ENCODE results near the gene NUP50. TPM values are rescaled to one million over a fixed set of nuclear protein-coding genes. Genes with fewer than 3 reads are reported as not detected.

The NUP50 gene
- total RNA-seq, 1 experiment from 2014 or later = 134 TPM

- Histone ChIP-seq H3K4ac (ENCODE audit: low read depth, low read length) (no peak overlapping the region), H3K23me2 (ENCODE audit: insufficient read length, low read depth, low read length, poor library complexity, severe bottlenecking) (no peaks in the 10 kb centered on the region), H3K4me1 (ENCODE audit: insufficient read depth, low read length) (no peaks in the 10 kb centered on the region), H3K9me3 (ENCODE audit: control insufficient read depth, low read depth, low read length) (no peaks in the 10 kb centered on the region), H2AK5ac (ENCODE audit: insufficient read length, low read length) (no peak overlapping the region), H3K27me3 (ENCODE audit: insufficient read depth, low read length) (no peaks in the 10 kb centered on the region), H3K79me2 (ENCODE audit: insufficient read depth, low read length) (no peaks in the 10 kb centered on the region), H3K23ac (ENCODE audit: insufficient read length, low read depth, low read length) (no peak overlapping the region), H3K14ac (ENCODE audit: insufficient read depth, low read length) (no peak overlapping the region; the same call in 1 of the 2 replicates), H4K20me1 (ENCODE audit: control insufficient read depth, insufficient read depth, insufficient read length) (peaks cover 4% of the 10 kb centered on the region), H3K18ac (ENCODE audit: insufficient read length, low read depth, low read length) (no peak overlapping the region), H2BK12ac (ENCODE audit: insufficient read length, low read depth, low read length) (no peak overlapping the region), H4K91ac (ENCODE audit: insufficient read length, low read depth, low read length) (no peak overlapping the region), H3K9ac (ENCODE audit: extremely low read depth, insufficient read length, low read length) (no peak overlapping the region), H2BK20ac (ENCODE audit: low read depth, low read length, poor library complexity, severe bottlenecking) (no peak overlapping the region), H3K27ac (ENCODE audit: insufficient read length, low read depth, low read length) (no peak overlapping the region), H3K4me2 (ENCODE audit: insufficient read depth, insufficient read length, low read length) (no peak overlapping the region), H2BK120ac (ENCODE audit: low read depth, low read length, poor library complexity, severe bottlenecking) (no peak overlapping the region), H4K8ac (replicated peaks; ENCODE audit: insufficient read length, low read depth, low read length) (no peak overlapping the region), H2AFZ (ENCODE audit: low read length) (no peak overlapping the region), H3K79me1 (ENCODE audit: insufficient read depth, low read depth, low read length, poor library complexity, severe bottlenecking) (no peaks in the 10 kb centered on the region), H4K5ac (ENCODE audit: insufficient read length, low read depth, low read length) (no peak overlapping the region), H3K56ac (ENCODE audit: insufficient read length, low read depth, low read length) (no peak overlapping the region), H3T11ph (ENCODE audit: low read length) (no peak overlapping the region), H2BK5ac (ENCODE audit: insufficient read length, low read length) (no peak overlapping the region), H2BK15ac (ENCODE audit: low read depth, low read length) (no peak overlapping the region)
- WGBS (ENCODE audit: extremely low coverage, insufficient read length, low lambda C conversion rate) = no CpG with 5 or more reads among the region's 20 CpGs
- peaks cover 0 to 14% (median 11%) of the 10 kb centered on the region in 3 experiments; a peak in 6 of 7 replicates for H3K36me3 Mint-ChIP-seq (ENCODE audit: insufficient read depth in 1 of 3, low read depth in 3 of 3)
- TF ChIP-seq CTCF (conservative IDR thresholded peaks at IDR 0.05) = no peak
- H3K4me1 Mint-ChIP-seq = peaks cover 13 to 31% of the 10 kb centered on the region in 2 experiments
- no peaks in the 10 kb centered on the region for H3K9me3 Mint-ChIP-seq
- H3K4me3 Mint-ChIP-seq = no peak overlapping the region
- DNase-seq = no peak
- H3K27me3 Mint-ChIP-seq (ENCODE audit: low read depth) = no peaks in the 10 kb centered on the region; the same call in 1 of the 2 replicates
- peak overlapping the region in 2 of 3 experiments; percentile 73 to 95; a peak in 2 of 7 replicates for H3K27ac Mint-ChIP-seq
Observed at GRCh38 chr22:45205276-45205925, 41.7 kb downstream of the NUP50 start.
